ENCODE measurements around the gene TUBB2A. TPM values are rescaled to one million over a fixed set of nuclear protein-coding genes. Genes with fewer than 3 reads are reported as not detected.
A peak's percentile ranks its signal among the peaks of the same experiment; 100 is the strongest.
"Not testable (repeated sequence)": the region's sequence is repeated elsewhere in the genome, so short reads cannot be mapped to it uniquely, and the experiment has no call there.

The TUBB2A gene
- total RNA-seq, 1 experiment from 2014 or later, result 49.9 TPM

DNA sequence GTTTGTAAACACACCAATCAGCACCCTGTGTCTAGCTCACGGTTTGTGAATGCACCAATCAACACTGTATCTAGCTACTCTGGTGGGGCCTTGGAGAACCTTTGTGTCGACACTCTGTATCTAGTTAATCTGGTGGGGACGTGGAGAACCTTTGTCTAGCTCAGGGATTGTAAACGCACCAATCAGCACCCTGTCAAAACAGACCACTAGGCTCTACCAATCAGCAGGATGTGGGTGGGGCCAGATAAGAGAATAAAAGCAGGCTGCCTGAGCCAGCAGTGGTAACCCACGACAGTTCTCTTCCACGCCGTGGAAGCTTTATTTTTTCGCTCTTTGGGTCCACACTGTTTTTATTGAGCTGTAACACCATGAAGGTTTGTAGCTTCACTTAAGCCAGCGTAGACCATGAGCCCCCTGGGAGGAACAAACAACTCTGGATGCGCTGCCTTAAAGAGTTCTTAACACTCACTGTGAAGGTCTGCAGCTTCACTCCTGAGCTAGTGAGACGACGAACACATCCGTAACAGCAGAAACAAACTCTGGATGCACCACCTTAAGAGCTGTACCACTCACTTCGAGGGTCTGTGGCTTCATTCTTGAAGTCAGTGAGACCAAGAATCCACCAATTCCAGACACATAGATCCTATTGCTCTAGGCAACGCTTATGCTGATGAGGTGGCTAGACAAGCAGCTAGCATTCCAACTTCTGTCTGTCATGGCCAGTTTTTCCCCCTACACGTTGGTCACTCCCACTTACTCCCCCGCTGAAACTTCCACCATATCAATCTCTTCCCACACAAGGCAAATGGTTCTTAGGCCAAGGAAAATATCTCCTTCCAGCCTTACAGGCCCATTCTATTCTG, 14.2 kb upstream of the TUBB2A start:
- CTCF ChIA-PET; H3K27me3 ChIP-seq (ENCODE audit: insufficient read depth, low read length); H3K4me3 ChIP-seq (replicated peaks in 1 of 2; ENCODE audit: low read depth in 1 of 2, low read length in 2 of 2); H3K79me2 ChIP-seq (ENCODE audit: insufficient read depth, low read length); H3K36me3 ChIP-seq (ENCODE audit: control insufficient read depth in 1 of 2, insufficient read depth in 2 of 2, low read length in 2 of 2); ATAC-seq; RAD21 ChIA-PET (ENCODE audit: low non-redundant PET in 1 of 2, low total read pairs in 2 of 2, uncharacterized antibody in 2 of 2, unreplicated experiment in 2 of 2); DNase-seq (ENCODE audit: low read depth, low spot score); H3K4me2 ChIP-seq (ENCODE audit: low read length); H3K9me2 ChIP-seq (ENCODE audit: insufficient read depth); H3K27ac ChIP-seq (ENCODE audit: low read depth, low read length); BruUV-seq (replicated peaks); H2AFZ ChIP-seq (ENCODE audit: low read depth, low read length, poor library complexity, severe bottlenecking); H3K9me3 ChIP-seq (ENCODE audit: control insufficient read depth in 1 of 2, insufficient read depth in 1 of 2, low read depth in 1 of 2, low read length in 2 of 2); H4K20me1 ChIP-seq (ENCODE audit: insufficient read depth); H3K9ac ChIP-seq (ENCODE audit: low read length); intact Hi-C loops (cut with micrococcal nuclease): not testable (repeated sequence)
- peaks cover 10 to 32% of the 10 kb centered on the region in 2 experiments for H3K4me1 ChIP-seq (ENCODE audit: control insufficient read depth in 1 of 2, insufficient read depth in 2 of 2, low read length in 2 of 2)
- POLR2A ChIA-PET, result interaction anchor here (1.7 kb wide), 1 partner anchor 12 kb away, joined by 5 read pairs; no protein-coding TSS in a partner anchor
- TF ChIP-seq POLR2A (IDR thresholded peaks at IDR 0.05; ENCODE audit: borderline replicate concordance, extremely low read depth, insufficient read depth, insufficient read length), result peak; percentile 31

DNA sequence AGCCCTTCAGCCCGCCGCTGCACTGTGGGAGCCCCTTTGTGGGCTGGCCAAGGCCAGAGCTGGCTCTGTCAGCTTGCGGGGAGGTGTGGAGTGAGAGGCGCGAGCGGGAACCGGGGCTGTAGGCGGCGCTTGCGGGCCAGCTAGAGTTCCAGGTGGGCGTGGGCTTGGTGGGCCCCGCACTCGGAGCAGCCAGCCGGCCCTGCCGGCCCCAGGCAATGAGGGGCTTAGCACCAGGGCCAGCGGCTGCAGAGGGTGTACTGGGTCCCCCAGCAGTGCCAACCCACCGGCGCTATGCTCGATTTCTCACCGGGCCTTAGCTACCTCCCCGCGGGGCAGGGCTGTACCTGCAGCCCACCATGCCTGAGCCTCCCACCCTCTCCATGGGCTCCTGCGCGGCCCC, 13.3 kb upstream of the TUBB2A start:
- ATAC-seq; H3K9me3 ChIP-seq (ENCODE audit: control insufficient read depth in 1 of 2, insufficient read depth in 1 of 2, low read depth in 1 of 2, low read length in 2 of 2); H3K9ac ChIP-seq (ENCODE audit: low read length); H3K36me3 ChIP-seq (ENCODE audit: control insufficient read depth in 1 of 2, insufficient read depth in 2 of 2, low read length in 2 of 2); H3K9me2 ChIP-seq (ENCODE audit: insufficient read depth); H4K20me1 ChIP-seq (ENCODE audit: insufficient read depth); BruUV-seq (replicated peaks); H3K4me2 ChIP-seq (ENCODE audit: low read length); RAD21 ChIA-PET (ENCODE audit: low non-redundant PET in 1 of 2, low total read pairs in 2 of 2, uncharacterized antibody in 2 of 2, unreplicated experiment in 2 of 2); DNase-seq (ENCODE audit: low read depth, low spot score); POLR2A ChIA-PET; CTCF ChIA-PET; intact Hi-C loops (cut with micrococcal nuclease); H3K27ac ChIP-seq (ENCODE audit: low read depth, low read length); H2AFZ ChIP-seq (ENCODE audit: low read depth, low read length, poor library complexity, severe bottlenecking); H3K27me3 ChIP-seq (ENCODE audit: insufficient read depth, low read length); H3K79me2 ChIP-seq (ENCODE audit: insufficient read depth, low read length); H3K4me3 ChIP-seq (replicated peaks in 1 of 2; ENCODE audit: low read depth in 1 of 2, low read length in 2 of 2): not testable (repeated sequence)
- peaks cover 12 to 32% of the 10 kb centered on the region in 2 experiments for H3K4me1 ChIP-seq (ENCODE audit: control insufficient read depth in 1 of 2, insufficient read depth in 2 of 2, low read length in 2 of 2)

DNA sequence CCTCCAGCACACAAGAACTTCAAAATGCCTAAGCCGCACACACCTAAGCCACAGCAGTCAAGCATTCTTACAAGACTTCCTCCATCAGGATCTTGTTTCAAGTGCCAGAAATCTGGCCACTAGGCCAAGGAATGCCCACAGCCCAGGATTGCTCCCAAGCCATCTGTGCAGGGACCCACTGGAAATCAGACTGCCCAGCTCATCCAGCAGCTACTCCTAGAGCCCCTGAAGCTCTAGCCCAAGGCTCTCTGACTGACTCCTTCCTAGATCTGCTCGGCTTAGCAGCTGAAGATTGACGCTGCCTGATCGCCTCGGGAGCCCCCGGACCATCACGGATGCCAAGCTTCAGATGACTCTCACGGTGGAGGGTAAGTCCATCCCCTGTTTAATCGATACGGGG, 10.7 kb upstream of the TUBB2A start:
- ATAC-seq; H2AFZ ChIP-seq (ENCODE audit: low read depth, low read length, poor library complexity, severe bottlenecking); BruUV-seq (replicated peaks); H3K4me3 ChIP-seq (replicated peaks in 1 of 2; ENCODE audit: low read depth in 1 of 2, low read length in 2 of 2); RAD21 ChIA-PET (ENCODE audit: low non-redundant PET in 1 of 2, low total read pairs in 2 of 2, uncharacterized antibody in 2 of 2, unreplicated experiment in 2 of 2); H3K36me3 ChIP-seq (ENCODE audit: control insufficient read depth in 1 of 2, insufficient read depth in 2 of 2, low read length in 2 of 2); H3K9me3 ChIP-seq (ENCODE audit: control insufficient read depth in 1 of 2, insufficient read depth in 1 of 2, low read depth in 1 of 2, low read length in 2 of 2); H3K9ac ChIP-seq (ENCODE audit: low read length); DNase-seq (ENCODE audit: low read depth, low spot score); H3K79me2 ChIP-seq (ENCODE audit: insufficient read depth, low read length); H3K27ac ChIP-seq (ENCODE audit: low read depth, low read length); POLR2A ChIA-PET; H3K9me2 ChIP-seq (ENCODE audit: insufficient read depth); H3K4me2 ChIP-seq (ENCODE audit: low read length); intact Hi-C loops (cut with micrococcal nuclease); H3K27me3 ChIP-seq (ENCODE audit: insufficient read depth, low read length); CTCF ChIA-PET; H4K20me1 ChIP-seq (ENCODE audit: insufficient read depth): not testable (repeated sequence)
- H3K4me1 ChIP-seq (ENCODE audit: control insufficient read depth in 1 of 2, insufficient read depth in 2 of 2, low read length in 2 of 2), result peaks cover 12 to 31% of the 10 kb centered on the region in 2 experiments

DNA sequence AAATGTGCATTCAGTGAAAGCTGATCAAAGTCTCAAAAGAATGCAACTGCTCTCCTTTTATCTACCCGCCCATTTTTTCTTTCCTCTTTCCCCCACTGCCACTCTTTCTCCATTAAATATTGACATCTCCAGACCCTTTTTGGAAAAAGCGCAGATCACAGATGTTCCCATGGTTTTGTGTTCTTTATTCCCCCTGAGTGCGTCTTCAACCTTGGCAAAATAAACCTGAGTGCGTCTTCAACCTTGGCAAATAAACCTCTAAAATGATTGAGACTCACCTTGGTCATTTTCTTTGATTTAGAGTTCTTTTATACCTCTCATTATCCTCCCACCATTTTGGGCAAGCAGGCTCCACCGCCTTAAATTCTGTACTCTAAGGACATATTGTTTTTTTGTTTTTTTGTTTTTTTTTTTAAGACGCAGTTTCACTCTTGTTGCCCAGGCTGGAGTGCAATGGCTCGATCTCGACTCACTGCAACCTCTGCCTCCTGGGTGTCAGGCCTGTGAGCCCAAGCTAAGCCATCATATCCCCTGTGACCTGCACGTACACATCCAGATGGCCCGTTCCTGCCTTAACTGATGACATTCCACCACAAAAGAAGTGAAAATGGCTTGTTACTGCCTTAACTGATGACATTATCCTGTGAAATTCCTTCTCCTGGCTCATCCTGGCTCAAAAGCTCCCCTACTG, 9.3 kb upstream of the TUBB2A start:
- ATAC-seq; H3K9me3 ChIP-seq (ENCODE audit: control insufficient read depth in 1 of 2, insufficient read depth in 1 of 2, low read depth in 1 of 2, low read length in 2 of 2); DNase-seq (ENCODE audit: low read depth, low spot score); CTCF ChIA-PET; H3K9ac ChIP-seq (ENCODE audit: low read length); H3K4me3 ChIP-seq (replicated peaks in 1 of 2; ENCODE audit: low read depth in 1 of 2, low read length in 2 of 2); H2AFZ ChIP-seq (ENCODE audit: low read depth, low read length, poor library complexity, severe bottlenecking); BruUV-seq (replicated peaks); H3K79me2 ChIP-seq (ENCODE audit: insufficient read depth, low read length); H3K36me3 ChIP-seq (ENCODE audit: control insufficient read depth in 1 of 2, insufficient read depth in 2 of 2, low read length in 2 of 2); H3K9me2 ChIP-seq (ENCODE audit: insufficient read depth); intact Hi-C loops (cut with micrococcal nuclease); H3K27me3 ChIP-seq (ENCODE audit: insufficient read depth, low read length); H3K27ac ChIP-seq (ENCODE audit: low read depth, low read length); H4K20me1 ChIP-seq (ENCODE audit: insufficient read depth); RAD21 ChIA-PET (ENCODE audit: low non-redundant PET in 1 of 2, low total read pairs in 2 of 2, uncharacterized antibody in 2 of 2, unreplicated experiment in 2 of 2): not testable (repeated sequence)
- H3K4me2 ChIP-seq (ENCODE audit: low read length), result peak overlapping the region; percentile 53
- POLR2A ChIA-PET, result interaction anchor here (1.1 kb wide), 1 partner anchor 9 kb away, joined by 5 read pairs; the partner anchor contains the start of gene TUBB2A
- peaks cover 16 to 42% of the 10 kb centered on the region in 2 experiments for H3K4me1 ChIP-seq (ENCODE audit: control insufficient read depth in 1 of 2, insufficient read depth in 2 of 2, low read length in 2 of 2)
